GM18520 (cell line): ENCODE measurements around the gene KDM4D.
"Not testable (repeated sequence)": the region's sequence is repeated elsewhere in the genome, so short reads cannot be mapped to it uniquely, and the experiment has no call there.

Experiments used
- ATAC-seq: cut with Tn5 transposase; IDR thresholded peaks from one replicate; pipeline ENCODE4 v1.9.1; 2021; ENCODE audit not compliant: unreplicated experiment

Gene KDM4D

GRCh38 chr11:94956963-94957362 lies 16.5 kb upstream of the KDM4D start:
- no peak for ATAC-seq

- ATAC-seq: no peak
Observed at GRCh38 chr11:94958121-94958696, 15.3 kb upstream of the KDM4D start.

GRCh38 chr11:94959179-94959578 lies 14.3 kb upstream of the KDM4D start:
- ATAC-seq: no peak

GRCh38 chr11:94960488-94960887 lies 13.0 kb upstream of the KDM4D start:
- no peak for ATAC-seq

- ATAC-seq: no peak
Observed at GRCh38 chr11:94961255-94961654, 12.3 kb upstream of the KDM4D start.

GRCh38 chr11:94964934-94965333 lies 8.6 kb upstream of the KDM4D start:
- ATAC-seq: no peak

GRCh38 chr11:94968334-94968958 lies 5.1 kb upstream of the KDM4D start:
- no peak for ATAC-seq

GRCh38 chr11:94972700-94973098 lies 810 bp upstream of the KDM4D start:
- ATAC-seq: no peak

- ATAC-seq: no peak
Observed at GRCh38 chr11:94974178-94974577, 669 bp downstream of the KDM4D start.

GRCh38 chr11:94975599-94975998 lies 2.1 kb downstream of the KDM4D start:
- no peak for ATAC-seq

GRCh38 chr11:94987378-94987777 lies 13.9 kb downstream of the KDM4D start:
- ATAC-seq: no peak

- ATAC-seq: no peak
Observed at GRCh38 chr11:94988748-94989147, 15.2 kb downstream of the KDM4D start.

- no peak for ATAC-seq
Observed at GRCh38 chr11:94993400-94993943, 20.0 kb downstream of the KDM4D start.

- no peak for ATAC-seq
Observed at GRCh38 chr11:94997437-94997836, 23.9 kb downstream of the KDM4D start.

GRCh38 chr11:94998285-94998684 lies 24.8 kb downstream of the KDM4D start:
- no peak for ATAC-seq

GRCh38 chr11:95003716-95004115 lies 30.2 kb downstream of the KDM4D start:
- ATAC-seq: no peak

GRCh38 chr11:95005642-95006041 lies 32.1 kb downstream of the KDM4D start:
- ATAC-seq: no peak

- no peak for ATAC-seq
Observed at GRCh38 chr11:95011376-95011775, 37.9 kb downstream of the KDM4D start.

- ATAC-seq: no peak
Observed at GRCh38 chr11:95014184-95014821, 40.8 kb downstream of the KDM4D start.

GRCh38 chr11:95016139-95016538 lies 42.6 kb downstream of the KDM4D start:
- no peak for ATAC-seq

GRCh38 chr11:95021468-95021867 lies 48.0 kb downstream of the KDM4D start:
- not testable (repeated sequence) for ATAC-seq

GRCh38 chr11:95024958-95025357 lies 51.4 kb downstream of the KDM4D start, which contains the start of gene KDM4E:
KDM4E (plus strand) TSS chr11:95025258; CDS start chr11:95025558, 300 bp downstream.
- no peak for ATAC-seq
